ENCODE measurements around the gene MAEA.
A peak's percentile ranks its signal among the peaks of the same experiment; 100 is the strongest.

MAEA gene

DNA sequence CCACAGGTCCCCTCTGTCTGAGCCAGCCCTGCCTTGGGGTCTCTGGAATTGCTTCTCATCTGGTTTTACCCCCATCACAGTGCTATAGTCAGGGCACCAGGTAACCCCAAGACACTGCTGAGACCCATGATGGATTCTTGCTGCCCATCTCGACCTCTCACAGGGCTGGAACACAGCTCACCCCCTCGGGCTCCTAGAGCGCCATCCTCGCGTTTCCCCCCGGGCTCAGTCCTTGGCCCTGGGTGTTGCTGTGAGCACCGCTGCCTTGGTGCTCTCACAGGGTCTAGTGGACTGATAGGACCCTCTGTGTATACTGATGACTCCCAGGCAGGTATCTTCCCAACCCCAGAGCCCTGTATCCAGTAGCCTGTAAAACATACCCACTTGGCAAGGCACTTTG, 8.8 kb downstream of the MAEA start:
- Histone ChIP-seq H3K9ac (ENCODE audit: low read depth, low read length, poor library complexity) (no peak overlapping the region), H2BK15ac (ENCODE audit: low read length) (no peak overlapping the region), H3K79me1 (ENCODE audit: low read depth, low read length) (peaks cover 40% of the 10 kb centered on the region), H3K9me3 (replicated peaks in 1 of 2; ENCODE audit: control insufficient read depth in 2 of 2, insufficient read depth in 1 of 2, low read depth in 1 of 2, low read length in 2 of 2) (no peaks in the 10 kb centered on the region), H4K91ac (ENCODE audit: low read depth, low read length, poor library complexity) (no peak overlapping the region), H2BK5ac (ENCODE audit: low read length) (no peak overlapping the region), H2AFZ (ENCODE audit: low read length) (no peak overlapping the region), H3K36me3 (replicated peaks in 1 of 2; ENCODE audit: control insufficient read depth in 2 of 2, insufficient read depth in 2 of 2, low read length in 2 of 2) (peaks cover 8 to 66% of the 10 kb centered on the region in 2 donors), H3K4ac (ENCODE audit: low read length) (no peak overlapping the region), H2BK120ac (ENCODE audit: low read depth, low read length) (no peak overlapping the region), H3K27me3 (ENCODE audit: control insufficient read depth in 3 of 3, insufficient read depth in 3 of 3, low read depth in 1 of 3, low read length in 3 of 3) (no peaks in the 10 kb centered on the region), H3K4me2 (ENCODE audit: insufficient read depth, low read length, poor library complexity, severe bottlenecking) (no peak overlapping the region), H4K8ac (ENCODE audit: low read depth, low read length) (no peak overlapping the region), H2BK12ac (ENCODE audit: low read length) (no peak overlapping the region), H3K4me1 (ENCODE audit: control insufficient read depth in 2 of 2, insufficient read depth in 1 of 2, low read depth in 1 of 2, low read length in 2 of 2) (peaks cover 0 to 5% of the 10 kb centered on the region in 2 donors), H3K4me3 (ENCODE audit: low read length in 2 of 2) (no peak overlapping the region), H3K23ac (ENCODE audit: low read depth, low read length, poor library complexity) (no peak overlapping the region), H3K14ac (ENCODE audit: low read length) (no peak overlapping the region), H2AK5ac (ENCODE audit: low read depth, low read length) (no peak overlapping the region), H3K18ac (ENCODE audit: low read length) (no peak overlapping the region), H3K27ac (replicated peaks; ENCODE audit: low read length) (no peak overlapping the region)
- no CpG with 5 or more reads among the region's 7 CpGs for WGBS, 2 donors (ENCODE audit: extremely low coverage in 2 of 2, insufficient read length in 2 of 2, insufficient replicate concordance in 1 of 2)
- DNase-seq (ENCODE audit: low spot score), result no peak

DNA sequence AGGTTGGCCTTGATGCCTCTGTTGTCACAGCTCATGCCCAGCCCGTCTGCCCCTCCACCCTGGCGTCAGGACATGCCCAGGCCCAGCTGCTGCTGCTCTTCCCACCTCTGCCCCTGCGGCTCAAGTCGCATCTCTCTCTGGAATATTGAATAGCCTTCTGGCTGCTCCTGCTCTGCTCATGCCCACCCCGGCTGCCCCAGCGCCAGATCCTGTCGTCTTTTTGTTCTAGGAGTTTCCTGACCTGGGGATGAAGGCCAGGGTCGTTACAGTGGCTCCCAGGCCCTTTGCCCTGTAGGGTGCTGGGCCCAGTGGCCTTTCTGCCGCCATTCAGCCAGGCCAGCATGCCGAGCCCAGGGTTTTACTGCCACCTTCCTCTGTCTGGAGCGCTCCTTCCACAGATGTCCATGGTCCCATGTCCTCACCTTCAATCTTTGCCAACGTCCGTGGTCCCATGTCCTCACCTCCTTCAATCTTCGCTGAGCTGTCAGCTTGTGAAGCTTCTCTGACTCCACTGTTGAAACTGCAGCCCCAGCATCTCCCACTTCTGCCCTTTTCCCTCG, 9.7 kb downstream of the MAEA start:
- Histone ChIP-seq H3K27ac (replicated peaks; ENCODE audit: low read length) (no peak overlapping the region), H3K4me1 (ENCODE audit: control insufficient read depth in 2 of 2, insufficient read depth in 1 of 2, low read depth in 1 of 2, low read length in 2 of 2) (peaks cover 0 to 5% of the 10 kb centered on the region in 2 donors), H3K14ac (ENCODE audit: low read length) (no peak overlapping the region), H2BK120ac (ENCODE audit: low read depth, low read length) (no peak overlapping the region), H3K23ac (ENCODE audit: low read depth, low read length, poor library complexity) (peak overlapping the region; percentile 18), H4K8ac (ENCODE audit: low read depth, low read length) (no peak overlapping the region), H3K79me1 (ENCODE audit: low read depth, low read length) (peaks cover 39% of the 10 kb centered on the region), H3K36me3 (replicated peaks in 1 of 2; ENCODE audit: control insufficient read depth in 2 of 2, insufficient read depth in 2 of 2, low read length in 2 of 2) (peaks cover 8 to 68% of the 10 kb centered on the region in 2 donors), H2BK12ac (ENCODE audit: low read length) (no peak overlapping the region), H2AK5ac (ENCODE audit: low read depth, low read length) (no peak overlapping the region), H3K27me3 (ENCODE audit: control insufficient read depth in 3 of 3, insufficient read depth in 3 of 3, low read depth in 1 of 3, low read length in 3 of 3) (no peaks in the 10 kb centered on the region), H2BK15ac (ENCODE audit: low read length) (no peak overlapping the region), H3K4me3 (ENCODE audit: low read length in 2 of 2) (no peak overlapping the region), H3K9ac (ENCODE audit: low read depth, low read length, poor library complexity) (peak overlapping the region; percentile 44), H3K18ac (ENCODE audit: low read length) (no peak overlapping the region), H4K91ac (ENCODE audit: low read depth, low read length, poor library complexity) (no peak overlapping the region), H2AFZ (ENCODE audit: low read length) (no peak overlapping the region), H2BK5ac (ENCODE audit: low read length) (no peak overlapping the region), H3K4ac (ENCODE audit: low read length) (no peak overlapping the region), H3K9me3 (replicated peaks in 1 of 2; ENCODE audit: control insufficient read depth in 2 of 2, insufficient read depth in 1 of 2, low read depth in 1 of 2, low read length in 2 of 2) (no peaks in the 10 kb centered on the region), H3K4me2 (ENCODE audit: insufficient read depth, low read length, poor library complexity, severe bottlenecking) (no peak overlapping the region)
- WGBS, 2 donors (ENCODE audit: extremely low coverage in 2 of 2, insufficient read length in 2 of 2, insufficient replicate concordance in 1 of 2), result no CpG with 5 or more reads among the region's 15 CpGs
- no peak for DNase-seq (ENCODE audit: low spot score)

DNA sequence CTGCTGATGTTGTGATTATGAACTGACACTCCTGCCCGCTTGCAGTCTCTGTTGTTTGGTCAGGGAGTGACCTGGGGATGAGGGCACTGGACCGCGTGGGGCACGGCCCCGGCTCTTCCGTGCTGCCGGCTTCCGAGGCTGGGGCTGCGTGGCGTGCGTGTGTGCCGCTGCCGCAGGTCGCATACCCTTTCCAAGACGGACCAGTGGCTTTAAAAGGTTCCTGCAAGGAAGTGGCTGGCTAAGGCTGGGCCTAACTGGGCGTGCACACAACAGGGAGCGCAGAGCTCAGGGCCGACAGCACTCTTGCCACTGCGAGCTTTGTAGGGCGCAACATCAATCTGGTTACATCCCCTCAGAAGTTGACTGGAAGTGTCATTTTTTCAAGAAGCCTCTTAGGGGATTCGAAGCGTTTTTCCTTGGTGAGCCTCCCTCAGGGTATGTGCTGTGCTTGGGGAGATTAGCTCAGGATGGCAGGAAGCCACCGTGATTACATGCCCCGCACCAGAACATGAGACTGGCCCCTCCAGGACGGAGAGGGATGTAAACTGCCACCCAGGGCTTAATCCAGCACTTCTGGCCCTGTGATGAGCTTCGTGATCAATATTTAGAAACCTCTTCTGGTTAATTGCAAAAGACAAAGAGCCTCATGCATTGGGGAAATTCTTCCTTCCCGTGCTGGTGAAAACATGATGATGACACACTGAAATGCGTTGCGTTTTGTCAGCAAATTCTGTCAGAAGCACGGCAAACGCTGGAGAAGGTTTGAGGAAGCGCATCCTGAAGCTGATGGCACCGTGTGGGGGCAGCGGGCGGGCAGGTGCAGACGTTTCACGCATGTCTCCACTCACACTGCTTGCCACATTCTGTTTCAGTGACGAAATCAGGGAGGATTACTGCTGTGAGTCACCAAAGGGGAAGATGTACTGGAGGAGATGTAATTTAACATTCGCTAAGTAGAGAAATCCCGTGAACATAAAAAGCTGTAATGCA, 11.1 kb downstream of the MAEA start:
- H2AK5ac ChIP-seq (ENCODE audit: low read depth, low read length), result no peak overlapping the region
- H3K27ac ChIP-seq (replicated peaks; ENCODE audit: low read length), result no peak overlapping the region
- H2BK120ac ChIP-seq (ENCODE audit: low read depth, low read length), result no peak overlapping the region
- no peak overlapping the region for H2BK15ac ChIP-seq (ENCODE audit: low read length)
- no peaks in the 10 kb centered on the region for H3K9me3 ChIP-seq (replicated peaks in 1 of 2; ENCODE audit: control insufficient read depth in 2 of 2, insufficient read depth in 1 of 2, low read depth in 1 of 2, low read length in 2 of 2)
- no peak overlapping the region for H3K4ac ChIP-seq (ENCODE audit: low read length)
- H3K14ac ChIP-seq (ENCODE audit: low read length), result no peak overlapping the region
- H3K4me1 ChIP-seq (ENCODE audit: control insufficient read depth in 2 of 2, insufficient read depth in 1 of 2, low read depth in 1 of 2, low read length in 2 of 2), result peaks cover 0 to 3% of the 10 kb centered on the region in 2 donors
- H2AFZ ChIP-seq (ENCODE audit: low read length), result no peak overlapping the region
- no peak overlapping the region for H3K9ac ChIP-seq (ENCODE audit: low read depth, low read length, poor library complexity)
- no peak for DNase-seq (ENCODE audit: low spot score)
- no peak overlapping the region for H3K18ac ChIP-seq (ENCODE audit: low read length)
- H2BK5ac ChIP-seq (ENCODE audit: low read length), result no peak overlapping the region
- H3K4me3 ChIP-seq (ENCODE audit: low read length in 2 of 2), result no peak overlapping the region
- no peak overlapping the region for H4K91ac ChIP-seq (ENCODE audit: low read depth, low read length, poor library complexity)
- H4K8ac ChIP-seq (ENCODE audit: low read depth, low read length), result no peak overlapping the region
- no peak overlapping the region for H2BK12ac ChIP-seq (ENCODE audit: low read length)
- no peak overlapping the region for H3K23ac ChIP-seq (ENCODE audit: low read depth, low read length, poor library complexity)
- no peak overlapping the region for H3K4me2 ChIP-seq (ENCODE audit: insufficient read depth, low read length, poor library complexity, severe bottlenecking)
- H3K27me3 ChIP-seq (ENCODE audit: control insufficient read depth in 3 of 3, insufficient read depth in 3 of 3, low read depth in 1 of 3, low read length in 3 of 3), result no peaks in the 10 kb centered on the region
- H3K36me3 ChIP-seq (replicated peaks in 1 of 2; ENCODE audit: control insufficient read depth in 2 of 2, insufficient read depth in 2 of 2, low read length in 2 of 2), result peaks cover 13 to 80% of the 10 kb centered on the region in 2 donors
- WGBS, 2 donors (ENCODE audit: extremely low coverage in 2 of 2, insufficient read length in 2 of 2, insufficient replicate concordance in 1 of 2), result no CpG with 5 or more reads among the region's 40 CpGs
- H3K79me1 ChIP-seq (ENCODE audit: low read depth, low read length), result peaks cover 33% of the 10 kb centered on the region

DNA sequence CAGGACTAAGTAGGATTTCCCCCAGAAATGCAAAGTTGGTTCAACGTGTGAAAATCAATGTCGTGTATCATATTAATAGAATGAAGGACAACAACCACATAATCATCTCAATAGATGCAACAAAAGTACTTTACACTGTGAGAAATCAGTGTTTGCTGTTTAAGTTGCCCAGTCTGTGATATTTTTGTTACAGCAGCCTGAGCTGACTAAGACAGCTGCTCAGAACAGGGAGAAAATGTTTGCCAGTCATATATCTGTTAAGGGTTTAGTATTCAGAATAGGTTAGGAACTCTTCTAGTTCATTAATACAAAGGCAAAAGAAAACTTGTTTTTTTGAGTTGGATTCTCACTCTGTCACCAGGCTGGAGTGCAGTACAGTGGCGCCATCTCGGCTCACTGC, 12.5 kb downstream of the MAEA start:
- no peak overlapping the region for H3K4me2 ChIP-seq (ENCODE audit: insufficient read depth, low read length, poor library complexity, severe bottlenecking)
- WGBS, 2 donors (ENCODE audit: extremely low coverage in 2 of 2, insufficient read length in 2 of 2, insufficient replicate concordance in 1 of 2), result no CpG with 5 or more reads among the region's 4 CpGs
- no peak overlapping the region for H3K4ac ChIP-seq (ENCODE audit: low read length)
- H3K4me1 ChIP-seq (ENCODE audit: control insufficient read depth in 2 of 2, insufficient read depth in 1 of 2, low read depth in 1 of 2, low read length in 2 of 2), result peaks cover 0 to 3% of the 10 kb centered on the region in 2 donors
- H3K79me1 ChIP-seq (ENCODE audit: low read depth, low read length), result peaks cover 29% of the 10 kb centered on the region
- H3K4me3 ChIP-seq (ENCODE audit: low read length in 2 of 2), result no peak overlapping the region
- H3K14ac ChIP-seq (ENCODE audit: low read length), result no peak overlapping the region
- no peak overlapping the region for H3K9ac ChIP-seq (ENCODE audit: low read depth, low read length, poor library complexity)
- H2BK15ac ChIP-seq (ENCODE audit: low read length), result no peak overlapping the region
- H2BK120ac ChIP-seq (ENCODE audit: low read depth, low read length), result no peak overlapping the region
- H2BK12ac ChIP-seq (ENCODE audit: low read length), result no peak overlapping the region
- DNase-seq (ENCODE audit: low spot score), result no peak
- H4K91ac ChIP-seq (ENCODE audit: low read depth, low read length, poor library complexity), result no peak overlapping the region
- H4K8ac ChIP-seq (ENCODE audit: low read depth, low read length), result no peak overlapping the region
- no peaks in the 10 kb centered on the region for H3K9me3 ChIP-seq (replicated peaks in 1 of 2; ENCODE audit: control insufficient read depth in 2 of 2, insufficient read depth in 1 of 2, low read depth in 1 of 2, low read length in 2 of 2)
- H3K23ac ChIP-seq (ENCODE audit: low read depth, low read length, poor library complexity), result no peak overlapping the region
- H3K18ac ChIP-seq (ENCODE audit: low read length), result no peak overlapping the region
- no peak overlapping the region for H2AK5ac ChIP-seq (ENCODE audit: low read depth, low read length)
- no peaks in the 10 kb centered on the region for H3K27me3 ChIP-seq (ENCODE audit: control insufficient read depth in 3 of 3, insufficient read depth in 3 of 3, low read depth in 1 of 3, low read length in 3 of 3)
- H3K36me3 ChIP-seq (replicated peaks in 1 of 2; ENCODE audit: control insufficient read depth in 2 of 2, insufficient read depth in 2 of 2, low read length in 2 of 2), result peaks cover 13 to 70% of the 10 kb centered on the region in 2 donors
- no peak overlapping the region for H3K27ac ChIP-seq (replicated peaks; ENCODE audit: low read length)
- no peak overlapping the region for H2AFZ ChIP-seq (ENCODE audit: low read length)
- H2BK5ac ChIP-seq (ENCODE audit: low read length), result no peak overlapping the region
